Peyer's patch (tissue), 4 donors: ENCODE results near the gene ELMO1.

Experiments
- POLR2A ChIP-seq, 2 donors: fragments of 450-650 bp; IDR thresholded peaks; one replicate each; pipeline ENCODE4 v1.5.1; 2017; ENCODE audit warnings: antibody characterized with exemption in 2 of 2, mild to moderate bottlenecking in 2 of 2, moderate library complexity in 2 of 2
- TF ChIP-seq, protein P1 (sequence below), 6 experiments: fragments of 450-650 bp in 4 of 6; fragments of 200-600 bp in 2 of 6; sonication (generic) in 1 of 6; IDR thresholded peaks; one replicate each; pipeline ENCODE4 v1.5.1; 2017 to 2019; ENCODE audit warnings: antibody characterized with exemption in 6 of 6, mild to moderate bottlenecking in 3 of 6, moderate library complexity in 1 of 6

DNA sequence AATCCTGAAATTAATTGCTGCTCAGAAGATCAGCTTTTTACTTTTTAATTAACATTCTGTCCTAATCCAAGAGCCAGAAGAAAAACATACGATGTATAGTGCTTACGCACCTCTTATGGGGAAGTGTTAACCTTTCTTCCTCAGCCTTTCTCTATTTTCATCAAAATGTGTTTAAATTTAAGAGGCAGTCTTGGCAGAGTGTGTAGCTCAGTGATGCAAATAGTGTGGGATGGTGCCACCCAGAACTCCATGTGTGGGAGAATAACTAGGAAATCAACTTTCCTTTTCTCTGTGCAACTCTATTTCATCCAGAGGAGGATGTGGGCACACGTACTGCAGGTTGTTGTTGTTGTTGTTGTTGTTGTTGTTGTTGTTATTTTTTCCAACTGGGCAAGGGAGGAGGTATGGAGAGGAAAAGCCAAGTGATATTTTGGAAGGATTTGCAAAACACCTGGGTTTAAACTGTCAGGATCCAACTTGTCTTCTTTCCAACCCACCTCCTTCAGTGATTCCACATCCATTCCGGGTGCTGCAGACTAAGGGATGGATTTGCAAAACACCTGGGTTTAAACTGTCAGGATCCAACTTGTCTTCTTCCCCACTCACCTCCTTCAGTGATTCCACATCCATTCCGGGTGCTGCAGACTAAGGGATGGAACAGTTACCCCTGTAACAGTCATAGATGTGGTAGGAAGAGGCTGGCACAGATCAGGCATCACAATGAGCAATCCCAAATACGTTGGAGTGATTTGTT lies 19.8 kb downstream of the ELMO1 start:
- TF ChIP-seq, protein P1, sequence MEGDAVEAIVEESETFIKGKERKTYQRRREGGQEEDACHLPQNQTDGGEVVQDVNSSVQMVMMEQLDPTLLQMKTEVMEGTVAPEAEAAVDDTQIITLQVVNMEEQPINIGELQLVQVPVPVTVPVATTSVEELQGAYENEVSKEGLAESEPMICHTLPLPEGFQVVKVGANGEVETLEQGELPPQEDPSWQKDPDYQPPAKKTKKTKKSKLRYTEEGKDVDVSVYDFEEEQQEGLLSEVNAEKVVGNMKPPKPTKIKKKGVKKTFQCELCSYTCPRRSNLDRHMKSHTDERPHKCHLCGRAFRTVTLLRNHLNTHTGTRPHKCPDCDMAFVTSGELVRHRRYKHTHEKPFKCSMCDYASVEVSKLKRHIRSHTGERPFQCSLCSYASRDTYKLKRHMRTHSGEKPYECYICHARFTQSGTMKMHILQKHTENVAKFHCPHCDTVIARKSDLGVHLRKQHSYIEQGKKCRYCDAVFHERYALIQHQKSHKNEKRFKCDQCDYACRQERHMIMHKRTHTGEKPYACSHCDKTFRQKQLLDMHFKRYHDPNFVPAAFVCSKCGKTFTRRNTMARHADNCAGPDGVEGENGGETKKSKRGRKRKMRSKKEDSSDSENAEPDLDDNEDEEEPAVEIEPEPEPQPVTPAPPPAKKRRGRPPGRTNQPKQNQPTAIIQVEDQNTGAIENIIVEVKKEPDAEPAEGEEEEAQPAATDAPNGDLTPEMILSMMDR (IDR thresholded peaks at IDR 0.05), result no peak
- TF ChIP-seq POLR2A (IDR thresholded peaks at IDR 0.05), result no peak
